ACC112 (cell line): ENCODE data around the gene RBM10.

Experiments used
- H2AFZ ChIP-seq: fragments of 200-600 bp; sonication (generic); one replicate; pipeline ENCODE4 v1.6.0; 2017; ENCODE audit warnings: antibody characterized with exemption, low read length; ENCODE audit not compliant: unreplicated experiment
- H3K27ac ChIP-seq: fragments of 200-600 bp; sonication (generic); 2 replicates; pipeline ENCODE4 v1.5.1; 2014; ENCODE audit warnings: low read depth, mild to moderate bottlenecking, antibody characterized with exemption, low read length, moderate library complexity
- H3K27me3 ChIP-seq: fragments of 200-600 bp; sonication (generic); 2 replicates; pipeline ENCODE4 v1.6.1; 2014; ENCODE audit warnings: mild to moderate bottlenecking, antibody characterized with exemption, low read length, moderate library complexity, mixed read lengths; ENCODE audit not compliant: insufficient read depth
- H3K36me3 ChIP-seq: fragments of 200-600 bp; sonication (generic); 2 replicates; pipeline ENCODE4 v1.6.1; 2016; ENCODE audit warnings: mild to moderate bottlenecking, antibody characterized with exemption, low read length, moderate library complexity, mixed read lengths; ENCODE audit not compliant: insufficient read depth
- H3K4me1 ChIP-seq: fragments of 200-600 bp; sonication (generic); one replicate; pipeline ENCODE4 v1.6.1; 2016; ENCODE audit warnings: low read length, mixed read lengths; ENCODE audit not compliant: insufficient read depth, unreplicated experiment, control insufficient read depth
- H3K4me3 ChIP-seq: fragments of 200-600 bp; sonication (generic); 2 replicates; pipeline ENCODE4 v1.5.1; 2014; ENCODE audit warnings: mild to moderate bottlenecking, low read depth, low read length
- H3K79me2 ChIP-seq: fragments of 200-600 bp; sonication (generic); one replicate; pipeline ENCODE4 v1.6.0; 2016; ENCODE audit warnings: low read length; ENCODE audit not compliant: control insufficient read depth, unreplicated experiment, insufficient read depth

Gene RBM10

GRCh38 chrX:47230136-47230868 is 85.3 kb downstream of the RBM10 start:
- Histone ChIP-seq H3K79me2 (peaks cover 22% of the 10 kb centered on the region), H3K27me3 (no peaks in the 10 kb centered on the region), H3K36me3 (peaks cover 4% of the 10 kb centered on the region; the same call in 1 of the 2 replicates), H3K4me3 (no peak overlapping the region), H3K4me1 (peaks cover 6% of the 10 kb centered on the region), H3K27ac (no peak overlapping the region), H2AFZ (no peak overlapping the region)

- H3K79me2 ChIP-seq: peaks cover 31% of the 10 kb centered on the region
- no peaks in the 10 kb centered on the region for H3K27me3 ChIP-seq
- H2AFZ ChIP-seq: no peak overlapping the region
- no peak overlapping the region for H3K4me3 ChIP-seq
- H3K27ac ChIP-seq: peak overlapping the region; percentile 94; the same call in 1 of the 2 replicates
- peaks cover 4% of the 10 kb centered on the region; the same call in 1 of the 2 replicates for H3K36me3 ChIP-seq
- peaks cover 11% of the 10 kb centered on the region for H3K4me1 ChIP-seq
Observed at GRCh38 chrX:47231167-47231566, 86.1 kb downstream of the RBM10 start.

GRCh38 chrX:47232197-47232802 is 87.3 kb downstream of the RBM10 start:
- H3K27me3 ChIP-seq: no peaks in the 10 kb centered on the region
- H2AFZ ChIP-seq: no peak overlapping the region
- peaks cover 11% of the 10 kb centered on the region for H3K4me1 ChIP-seq
- H3K27ac ChIP-seq: peak overlapping the region; percentile 94
- H3K79me2 ChIP-seq: peaks cover 42% of the 10 kb centered on the region
- H3K4me3 ChIP-seq: peak overlapping the region; percentile 80
- peaks cover 4% of the 10 kb centered on the region; the same call in 1 of the 2 replicates for H3K36me3 ChIP-seq

GRCh38 chrX:47232803-47233332 is 87.8 kb downstream of the RBM10 start, which contains the start of gene USP11:
Gene USP11 (plus strand): TSS chrX:47233009. CDS start chrX:47233044, 35 bp downstream.
- Histone ChIP-seq H2AFZ (no peak within 1 kb of the TSS), H3K4me3 (peak within 1 kb of the TSS; percentile 80), H3K27ac (peak within 1 kb of the TSS; percentile 94), H3K27me3 (no peaks in the 10 kb centered on the region), H3K79me2 (peaks cover 42% of the 10 kb centered on the region), H3K36me3 (peaks cover 4% of the 10 kb centered on the region; the same call in 1 of the 2 replicates), H3K4me1 (peaks cover 11% of the 10 kb centered on the region)

- H3K27me3 ChIP-seq: no peaks in the 10 kb centered on the region
- H3K4me3 ChIP-seq: peak overlapping the region; percentile 80
- H3K4me1 ChIP-seq: peaks cover 11% of the 10 kb centered on the region
- peaks cover 42% of the 10 kb centered on the region for H3K79me2 ChIP-seq
- no peaks in the 10 kb centered on the region for H3K36me3 ChIP-seq
- H2AFZ ChIP-seq: no peak overlapping the region
- peak overlapping the region; percentile 94 for H3K27ac ChIP-seq
Observed at GRCh38 chrX:47233333-47234113, 88.5 kb downstream of the RBM10 start.

GRCh38 chrX:47234583-47234982 is 89.6 kb downstream of the RBM10 start:
- H3K4me3 ChIP-seq: peak overlapping the region; percentile 80
- no peak overlapping the region for H2AFZ ChIP-seq

GRCh38 chrX:47235691-47236103 is 90.7 kb downstream of the RBM10 start:
- H2AFZ ChIP-seq: no peak overlapping the region
- peak overlapping the region; percentile 17; the same call in 1 of the 2 replicates for H3K4me3 ChIP-seq
- no peaks in the 10 kb centered on the region; the same call in 1 of the 2 replicates for H3K36me3 ChIP-seq
- peak overlapping the region; percentile 41; the same call in 1 of the 2 replicates for H3K27ac ChIP-seq
- H3K79me2 ChIP-seq: peaks cover 42% of the 10 kb centered on the region
- peaks cover 11% of the 10 kb centered on the region for H3K4me1 ChIP-seq
- no peaks in the 10 kb centered on the region for H3K27me3 ChIP-seq

More at GRCh38 chrX:47234583-47234982, 89.6 kb downstream of the RBM10 start:
- Histone ChIP-seq H3K27me3 (no peaks in the 10 kb centered on the region), H3K36me3 (no peaks in the 10 kb centered on the region), H3K27ac (peak overlapping the region; percentile 94), H3K4me1 (peaks cover 11% of the 10 kb centered on the region), H3K79me2 (peaks cover 42% of the 10 kb centered on the region)
